Lower lobe of right lung (tissue), 2 donors: ENCODE measurements around the gene DUSP22. TPM values are rescaled to one million over a fixed set of nuclear protein-coding genes. Genes with fewer than 3 reads are reported as not detected.

Experiments used
- ATAC-seq, 2 donors: fragments of 200-7000 bp; cut with Tn5 transposase; one replicate each; pipeline ENCODE4 v1.9.1; 2020 to 2022; ENCODE audit warnings: mild to moderate bottlenecking in 2 of 2, moderate library complexity in 2 of 2
- DNase-seq: peaks from one replicate; pipeline ENCODE4 v3.0.0-alpha.2; 2020
- H3K27ac ChIP-seq: fragments of 200-600 bp; one replicate; pipeline ENCODE4 v1.8.0; 2022
- H3K27me3 ChIP-seq: fragments of 200-600 bp; one replicate; pipeline ENCODE4 v1.8.0; 2022; ENCODE audit warnings: low read depth
- H3K36me3 ChIP-seq: fragments of 200-600 bp; one replicate; pipeline ENCODE4 v1.8.0; 2022; ENCODE audit warnings: mild to moderate bottlenecking
- H3K4me1 ChIP-seq: fragments of 200-600 bp; one replicate; pipeline ENCODE4 v1.8.0; 2022
- H3K4me3 ChIP-seq: fragments of 200-600 bp; one replicate; pipeline ENCODE4 v1.8.0; 2022; ENCODE audit warnings: mild to moderate bottlenecking
- H3K9me3 ChIP-seq: fragments of 200-600 bp; one replicate; pipeline ENCODE4 v1.8.0; 2022
- CTCF ChIP-seq: fragments of 200-600 bp; IDR thresholded peaks from one replicate; pipeline ENCODE4 v1.8.0; 2022; ENCODE audit warnings: antibody characterized with exemption, mild to moderate bottlenecking
- intact Hi-C: fragments of 100-400 bp; cut with DNase I; formaldehyde crosslinking; loops from one replicate; pipeline ENCODE4 v1.11.0; 2022
- total RNA-seq: library from RNA; stranded (reverse); fragmentation: NEBNext Ultra II Directional; extraction: Animal tissue kit (Norgen Biotek cat#: 25700); gene quantifications from one replicate; pipeline ENCODE4 v1.2.1, GENCODE V29; 2021
- donor health status: DM: no; HTN: yes; CAD: no; lungs with severe emphysema.

DUSP22 gene
- total RNA-seq, 1 donor from 2014 or later: 66.4 TPM

- ATAC-seq (peak in 1 of 2 donors; percentile 26), DNase-seq (no peak)
- Histone ChIP-seq H3K9me3 (no peaks in the 10 kb centered on the region), H3K27me3 (no peaks in the 10 kb centered on the region), H3K4me3 (no peak overlapping the region), H3K4me1 (peaks cover 7% of the 10 kb centered on the region), H3K36me3 (peaks cover 15% of the 10 kb centered on the region), H3K27ac (no peak overlapping the region)
- intact Hi-C loops: no loop called here
- TF ChIP-seq CTCF: no peak
Observed at GRCh38 chr6:306641-307061, 14.4 kb downstream of the DUSP22 start.

GRCh38 chr6:307065-307814 is 15.0 kb downstream of the DUSP22 start:
- Histone ChIP-seq H3K9me3 (no peaks in the 10 kb centered on the region), H3K27me3 (no peaks in the 10 kb centered on the region), H3K27ac (no peak overlapping the region), H3K4me3 (no peak overlapping the region), H3K4me1 (peaks cover 12% of the 10 kb centered on the region), H3K36me3 (peaks cover 15% of the 10 kb centered on the region)
- TF ChIP-seq CTCF: no peak
- intact Hi-C loops: no loop called here
- peak in 1 of 2 donors; percentile 5 for ATAC-seq
- DNase-seq: no peak

GRCh38 chr6:307874-308273 is 15.6 kb downstream of the DUSP22 start:
- TF ChIP-seq CTCF: no peak
- no peak overlapping the region for H3K4me3 ChIP-seq
- no peak for ATAC-seq
- peaks cover 15% of the 10 kb centered on the region for H3K36me3 ChIP-seq
- peaks cover 19% of the 10 kb centered on the region for H3K4me1 ChIP-seq
- H3K27ac ChIP-seq: no peak overlapping the region
- DNase-seq: no peak
- no peaks in the 10 kb centered on the region for H3K9me3 ChIP-seq
- H3K27me3 ChIP-seq: no peaks in the 10 kb centered on the region
- intact Hi-C loops: no loop called here

GRCh38 chr6:308307-308706 is 16.0 kb downstream of the DUSP22 start:
- no peaks in the 10 kb centered on the region for H3K27me3 ChIP-seq
- H3K36me3 ChIP-seq: peaks cover 15% of the 10 kb centered on the region
- no peaks in the 10 kb centered on the region for H3K9me3 ChIP-seq
- H3K4me3 ChIP-seq: no peak overlapping the region
- ATAC-seq (no peak), DNase-seq (no peak)
- peaks cover 23% of the 10 kb centered on the region for H3K4me1 ChIP-seq
- no peak overlapping the region for H3K27ac ChIP-seq
- TF ChIP-seq CTCF: no peak
- intact Hi-C loops: no loop called here

- H3K9me3 ChIP-seq: no peaks in the 10 kb centered on the region
- no peaks in the 10 kb centered on the region for H3K27me3 ChIP-seq
- ATAC-seq (no peak), DNase-seq (no peak)
- peaks cover 15% of the 10 kb centered on the region for H3K36me3 ChIP-seq
- TF ChIP-seq CTCF: no peak
- no peak overlapping the region for H3K27ac ChIP-seq
- H3K4me1 ChIP-seq: peaks cover 28% of the 10 kb centered on the region
- intact Hi-C loops: no loop called here
- H3K4me3 ChIP-seq: no peak overlapping the region
Observed at GRCh38 chr6:308768-309167, 16.5 kb downstream of the DUSP22 start.
